HepG2 (cell line): ENCODE measurements around the gene COPB2. TPM values are rescaled to one million over a fixed set of nuclear protein-coding genes. Genes with fewer than 3 reads are reported as not detected.
A peak's percentile ranks its signal among the peaks of the same experiment; 100 is the strongest.

Experiments
- ETV5 ChIP-seq: IDR thresholded peaks from 2 replicates; pipeline ENCODE4 v1.6.1; 2018; ENCODE audit warnings: missing biosample characterization, missing genetic modification reagents, inconsistent platforms, borderline replicate concordance
- FOXP4 ChIP-seq: sonication (generic); formaldehyde crosslinking; IDR thresholded peaks from 2 replicates; pipeline ENCODE4 v1.4.0; 2020; ENCODE audit warnings: missing genetic modification reagents
- MYPOP ChIP-seq: sonication (generic); formaldehyde crosslinking; IDR thresholded peaks from 2 replicates; pipeline ENCODE4 v1.8.1; 2023; ENCODE audit warnings: mild to moderate bottlenecking, moderate library complexity, missing genetic modification reagents
- NFATC3 ChIP-seq: sonication (generic); formaldehyde crosslinking; IDR thresholded peaks from 2 replicates; pipeline ENCODE4 v1.5.1; 2020; ENCODE audit warnings: mild to moderate bottlenecking, missing genetic modification reagents
- NFYB ChIP-seq: sonication (generic); formaldehyde crosslinking; IDR thresholded peaks from 2 replicates; pipeline ENCODE4 v1.4.0; 2020; ENCODE audit warnings: missing genetic modification reagents
- RERE ChIP-seq: IDR thresholded peaks from 2 replicates; pipeline ENCODE4 v1.6.1; 2016; ENCODE audit warnings: low read depth, missing genetic modification reagents, missing compliant biosample characterization
- SRY ChIP-seq: sonication (generic); formaldehyde crosslinking; IDR thresholded peaks from 2 replicates; pipeline ENCODE4 v1.8.0; 2022; ENCODE audit warnings: mild to moderate bottlenecking, missing genetic modification reagents
- TERF1 ChIP-seq: sonication (generic); formaldehyde crosslinking; IDR thresholded peaks from 2 replicates; pipeline ENCODE4 v1.8.0; 2022; ENCODE audit warnings: mild to moderate bottlenecking, missing genetic modification reagents, moderate library complexity
- UBTF ChIP-seq: sonication (generic); formaldehyde crosslinking; IDR thresholded peaks from 2 replicates; pipeline ENCODE4 v1.4.0; 2020; ENCODE audit warnings: mild to moderate bottlenecking, missing genetic modification reagents
- ZNF282 ChIP-seq: fragments of 450-650 bp; IDR thresholded peaks from 2 replicates; pipeline ENCODE4 v1.6.1; 2018; ENCODE audit not compliant: partially characterized antibody
- ZNF639 ChIP-seq: conservative IDR thresholded peaks from 2 replicates; pipeline ENCODE4 v1.6.1; 2018; ENCODE audit warnings: missing genetic modification reagents
- ZNF788 ChIP-seq: sonication (generic); formaldehyde crosslinking; IDR thresholded peaks from 2 replicates; pipeline ENCODE4 v1.5.0; 2020; ENCODE audit warnings: mild to moderate bottlenecking, missing genetic modification reagents, borderline replicate concordance
- ZSCAN12 ChIP-seq: sonication (generic); formaldehyde crosslinking; IDR thresholded peaks from 2 replicates; pipeline ENCODE4 v1.9.0; 2021; ENCODE audit warnings: mild to moderate bottlenecking, missing genetic modification reagents
- polyA plus RNA-seq, 8 experiments: library from polyadenylated mRNA; depleted of rRNA in 3 of 8; stranded (reverse) in 7 of 8; unstranded in 1 of 8; fragments of >200 nt; fragmentation: Illumina TruSeq in 4 of 8; extraction: Trizol in 4 of 8; gene quantifications; 2 replicates each; pipeline versions ENCODE4 v1.2.1 to v1.2.3, GENCODE V29; 2011 to 2016; ENCODE audit warnings: low read depth in 4 of 8, missing spikeins in 1 of 8, mixed read lengths in 1 of 8; ENCODE audit not compliant: insufficient read depth in 1 of 8
- total RNA-seq, 5 experiments: library from RNA; depleted of rRNA; stranded (reverse); fragments of >200 nt; fragmentation: Illumina TruSeq; extraction: Trizol; gene quantifications; 2 replicates each; pipeline ENCODE4 v1.2.3, GENCODE V29; 2016; ENCODE audit warnings: low read depth in 1 of 5

COPB2 gene
- total and polyA plus RNA-seq, 2 of the 13 experiments (the other 11 are each of a cell fraction or from before 2014, with no cell fraction given): 83.3 to 217 TPM

GRCh38 chr3:139343895-139344856, 45.3 kb downstream of the COPB2 start, which contains the start of gene MRPS22 (continued):
- TF ChIP-seq SRY (CRISPR knock-in tag) (0 out of 2 replicates have a peak, but pooled peaks have one; percentile 19), ZNF788 (CRISPR knock-in tag) (peak; percentile 69), FOXP4 (CRISPR knock-in tag) (no peak), NFYB (no peak), ZSCAN12 (no peak), RERE (CRISPR knock-in tag) (no peak), ZNF639 (peak; percentile 16; the same call in 1 of the 2 replicates), TERF1 (CRISPR knock-in tag) (no peak), NFATC3 (CRISPR knock-in tag) (no peak), UBTF (CRISPR knock-in tag) (peak; percentile 32; the same call in 1 of the 2 replicates), ETV5 (peak; percentile 68; the same call in 1 of the 2 replicates), ZNF282 (no peak), MYPOP (CRISPR knock-in tag) (peak; percentile 55; the same call in 1 of the 2 replicates)
